ENCODE data around the gene EIF3CL. TPM values are rescaled to one million over a fixed set of nuclear protein-coding genes. Genes with fewer than 3 reads are reported as not detected.
"Not testable (repeated sequence)": the region's sequence is repeated elsewhere in the genome, so short reads cannot be mapped to it uniquely, and the experiment has no call there.

Gene EIF3CL
- total RNA-seq, 1 donor from 2014 or later = 212 TPM

- H3K27me3 Mint-ChIP-seq; intact Hi-C loops (cut with micrococcal nuclease); H3K4me1 Mint-ChIP-seq; H3K36me3 Mint-ChIP-seq (ENCODE audit: low read depth); H3K4me3 Mint-ChIP-seq; H3K27ac Mint-ChIP-seq; H3K9me3 Mint-ChIP-seq: not testable (repeated sequence)
- peak; percentile 22 for DNase-seq
Observed at GRCh38 chr16:28377108-28377625, 26.5 kb downstream of the EIF3CL start.

GRCh38 chr16:28375115-28375514, 28.5 kb downstream of the EIF3CL start:
- intact Hi-C loops (cut with micrococcal nuclease); H3K27me3 Mint-ChIP-seq; H3K4me1 Mint-ChIP-seq; H3K36me3 Mint-ChIP-seq (ENCODE audit: low read depth); H3K9me3 Mint-ChIP-seq; H3K27ac Mint-ChIP-seq; H3K4me3 Mint-ChIP-seq: not testable (repeated sequence)
- DNase-seq = peak; percentile 56

GRCh38 chr16:28374281-28374680, 29.4 kb downstream of the EIF3CL start:
- H3K4me1 Mint-ChIP-seq; H3K36me3 Mint-ChIP-seq (ENCODE audit: low read depth); DNase-seq; H3K27ac Mint-ChIP-seq; H3K27me3 Mint-ChIP-seq; intact Hi-C loops (cut with micrococcal nuclease); H3K4me3 Mint-ChIP-seq; H3K9me3 Mint-ChIP-seq: not testable (repeated sequence)

- intact Hi-C loops (cut with micrococcal nuclease); H3K4me3 Mint-ChIP-seq; H3K27ac Mint-ChIP-seq; H3K4me1 Mint-ChIP-seq; H3K36me3 Mint-ChIP-seq (ENCODE audit: low read depth); H3K27me3 Mint-ChIP-seq; H3K9me3 Mint-ChIP-seq: not testable (repeated sequence)
- DNase-seq = peak; percentile 46
Observed at GRCh38 chr16:28367926-28368325, 35.7 kb downstream of the EIF3CL start.

- DNase-seq = not testable (repeated sequence)
Observed at GRCh38 chr16:28364268-28365173, 39.1 kb downstream of the EIF3CL start.

GRCh38 chr16:28363408-28363807, 40.2 kb downstream of the EIF3CL start, which contains the start of gene NPIPB6:
TSS of gene NPIPB6 (minus strand) at chr16:28363508. CDS start at chr16:28362822, 686 bp downstream.
- H3K9me3 Mint-ChIP-seq; H3K27me3 Mint-ChIP-seq; DNase-seq; intact Hi-C loops (cut with micrococcal nuclease); H3K4me1 Mint-ChIP-seq; H3K36me3 Mint-ChIP-seq (ENCODE audit: low read depth); H3K27ac Mint-ChIP-seq; H3K4me3 Mint-ChIP-seq: not testable (repeated sequence)

More at GRCh38 chr16:28364268-28365173, 39.1 kb downstream of the EIF3CL start:
- H3K27me3 Mint-ChIP-seq; H3K4me1 Mint-ChIP-seq; H3K4me3 Mint-ChIP-seq; intact Hi-C loops (cut with micrococcal nuclease); H3K36me3 Mint-ChIP-seq (ENCODE audit: low read depth); H3K9me3 Mint-ChIP-seq; H3K27ac Mint-ChIP-seq: not testable (repeated sequence)

GRCh38 chr16:28362600-28362999, 41.0 kb downstream of the EIF3CL start:
- H3K27ac Mint-ChIP-seq; intact Hi-C loops (cut with micrococcal nuclease); H3K9me3 Mint-ChIP-seq; H3K4me3 Mint-ChIP-seq; H3K4me1 Mint-ChIP-seq; H3K27me3 Mint-ChIP-seq; H3K36me3 Mint-ChIP-seq (ENCODE audit: low read depth): not testable (repeated sequence)
- DNase-seq = peak; percentile 54

GRCh38 chr16:28338230-28338629, 65.4 kb downstream of the EIF3CL start:
- H3K36me3 Mint-ChIP-seq (ENCODE audit: low read depth); H3K4me3 Mint-ChIP-seq; H3K4me1 Mint-ChIP-seq; intact Hi-C loops (cut with micrococcal nuclease); H3K27me3 Mint-ChIP-seq; H3K9me3 Mint-ChIP-seq; H3K27ac Mint-ChIP-seq: not testable (repeated sequence)
- DNase-seq = peak; percentile 7

GRCh38 chr16:28336940-28337710, 66.5 kb downstream of the EIF3CL start:
- not testable (repeated sequence) for H3K4me1 Mint-ChIP-seq
- DNase-seq = peak; percentile 20

GRCh38 chr16:28335678-28336077, 68.0 kb downstream of the EIF3CL start:
- H3K27me3 Mint-ChIP-seq, H3K27ac Mint-ChIP-seq: not testable (repeated sequence)

More at GRCh38 chr16:28336940-28337710, 66.5 kb downstream of the EIF3CL start:
- H3K36me3 Mint-ChIP-seq (ENCODE audit: low read depth); H3K4me3 Mint-ChIP-seq; H3K27me3 Mint-ChIP-seq; H3K9me3 Mint-ChIP-seq; H3K27ac Mint-ChIP-seq; intact Hi-C loops (cut with micrococcal nuclease): not testable (repeated sequence)

GRCh38 chr16:28332632-28333031, 71.0 kb downstream of the EIF3CL start:
- peak; percentile 25 for DNase-seq
- H3K27ac Mint-ChIP-seq; H3K4me1 Mint-ChIP-seq; H3K9me3 Mint-ChIP-seq; H3K27me3 Mint-ChIP-seq; intact Hi-C loops (cut with micrococcal nuclease); H3K4me3 Mint-ChIP-seq; H3K36me3 Mint-ChIP-seq (ENCODE audit: low read depth): not testable (repeated sequence)

More at GRCh38 chr16:28335678-28336077, 68.0 kb downstream of the EIF3CL start:
- H3K4me1 Mint-ChIP-seq; H3K36me3 Mint-ChIP-seq (ENCODE audit: low read depth); intact Hi-C loops (cut with micrococcal nuclease); H3K4me3 Mint-ChIP-seq; H3K9me3 Mint-ChIP-seq: not testable (repeated sequence)
- peak; percentile 39 for DNase-seq

GRCh38 chr16:28330981-28331380, 72.7 kb downstream of the EIF3CL start:
- H3K27ac Mint-ChIP-seq; H3K4me3 Mint-ChIP-seq; H3K36me3 Mint-ChIP-seq (ENCODE audit: low read depth); H3K9me3 Mint-ChIP-seq; H3K4me1 Mint-ChIP-seq; intact Hi-C loops (cut with micrococcal nuclease); H3K27me3 Mint-ChIP-seq: not testable (repeated sequence)
- peak; percentile 36 for DNase-seq

GRCh38 chr16:28330232-28330631, 73.4 kb downstream of the EIF3CL start:
- H3K27me3 Mint-ChIP-seq; H3K9me3 Mint-ChIP-seq; H3K36me3 Mint-ChIP-seq (ENCODE audit: low read depth); H3K27ac Mint-ChIP-seq; H3K4me1 Mint-ChIP-seq; intact Hi-C loops (cut with micrococcal nuclease); H3K4me3 Mint-ChIP-seq: not testable (repeated sequence)
- DNase-seq = peak; percentile 72

Data from activated CD4-positive, alpha-beta T cell treated with anti-CD3 and anti-CD28 coated beads, Interleukin-2, amount 10 ng/mL, durations not matched to agents 24 days and 14 days (primary cell).